Ishikawa (cell line): ENCODE measurements around the gene BPGM.

Experiments used
- CEBPB ChIP-seq: IDR thresholded peaks from 2 replicates; pipeline ENCODE4 v1.6.1; 2012
- EP300 ChIP-seq: IDR thresholded peaks from 2 replicates; pipeline ENCODE4 v1.6.1; 2012; ENCODE audit warnings: borderline replicate concordance

DNA sequence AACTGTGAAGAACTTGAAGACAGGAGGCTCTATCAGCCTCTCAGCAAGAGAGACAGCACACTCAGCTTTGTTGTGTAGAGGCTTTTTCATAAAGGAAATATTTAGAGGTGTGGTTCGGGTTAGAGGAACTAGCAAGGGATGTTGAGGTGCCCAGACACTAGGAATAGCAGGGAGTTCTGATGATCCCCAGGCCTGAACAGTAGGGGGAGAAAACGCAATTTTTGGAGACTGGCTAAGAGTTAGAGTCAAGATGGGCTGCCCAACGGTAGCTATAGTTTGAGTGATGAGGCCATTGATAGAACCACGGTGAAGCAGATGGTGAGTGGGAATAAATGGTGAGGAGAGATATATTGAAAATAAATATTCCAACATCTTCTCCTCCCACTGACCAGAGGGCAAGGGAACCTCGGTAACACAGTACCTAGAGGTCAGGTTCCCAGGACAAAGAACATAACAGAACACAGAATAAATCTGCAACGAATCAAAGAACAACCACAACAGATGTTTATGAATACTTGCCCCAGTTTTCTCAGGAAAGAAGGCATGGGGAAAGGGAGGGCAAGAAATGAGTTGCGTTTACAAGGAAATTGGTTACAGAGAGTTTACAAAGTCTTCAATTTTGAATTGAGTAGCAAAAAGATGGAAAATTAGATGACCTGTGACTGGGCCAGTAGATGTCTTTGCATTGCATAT is 24.2 kb upstream of the BPGM start:
- no peak for TF ChIP-seq CEBPB
- TF ChIP-seq EP300: no peak
